ENCODE results near the gene PDE5A. TPM values are rescaled to one million over a fixed set of nuclear protein-coding genes. Genes with fewer than 3 reads are reported as not detected.

PDE5A gene
- total and polyA plus RNA-seq, 2 donors (not counting 3 experiments of a cell fraction or from before 2014, with no cell fraction given): 0.73 to 2.3 TPM

DNA sequence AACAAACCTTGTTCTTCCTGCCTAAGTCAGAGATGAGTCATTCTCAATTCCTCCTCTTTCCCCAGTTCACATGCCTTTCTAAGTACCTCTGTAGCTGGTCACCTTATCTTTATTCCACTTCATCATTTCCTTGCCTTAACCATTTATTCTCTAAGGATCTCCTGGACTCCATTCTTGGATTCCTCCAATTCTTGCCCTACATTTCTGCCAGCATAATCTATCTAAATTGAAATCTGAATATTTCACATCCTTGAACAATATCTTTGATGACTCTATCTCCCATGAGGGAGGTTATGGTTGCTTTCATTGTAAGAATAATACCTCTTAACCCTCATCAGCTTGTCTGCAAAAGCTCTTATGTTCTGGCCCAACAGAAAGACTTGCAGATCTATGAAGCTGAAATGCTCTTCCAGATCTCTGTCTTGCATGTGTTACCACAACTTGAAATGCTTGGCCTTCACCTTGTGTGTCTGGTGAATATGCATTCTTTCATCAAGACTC is 28.6 kb upstream of the PDE5A start:
- dilution Hi-C loops (cut with MboI; ENCODE audit: extremely low pct_ligation_motif_present, low sequenced_read_pairs): no loop called here
- H4K20me1 ChIP-seq (replicated peaks; ENCODE audit: control insufficient read depth, extremely low read depth, insufficient read depth, low read length): no peaks in the 10 kb centered on the region
- H3K9me1 ChIP-seq (replicated peaks; ENCODE audit: control insufficient read depth, extremely low read depth, insufficient read depth, low read length): no peaks in the 10 kb centered on the region
- no peaks in the 10 kb centered on the region for H3K79me2 ChIP-seq (ENCODE audit: control insufficient read depth, insufficient read depth, low read length)
- DNase-seq (ENCODE audit: low read depth, low spot score): peak; percentile 47
- no TSS peak for BruUV-seq (replicated peaks)
- H3K9ac ChIP-seq (replicated peaks; ENCODE audit: extremely low read depth, insufficient read depth, low read length): no peak overlapping the region
- H3K4me1 ChIP-seq (ENCODE audit: control insufficient read depth, extremely low read depth, insufficient read depth, low read length): peaks cover 19% of the 10 kb centered on the region
- FAIRE-seq: no peak
- H3K4me3 ChIP-seq (replicated peaks in 1 of 3; ENCODE audit: insufficient read depth in 1 of 3, low read depth in 1 of 3, low read length in 3 of 3): no peak overlapping the region
- H3K4me2 ChIP-seq (ENCODE audit: insufficient read depth, low read length): no peak overlapping the region
- TF ChIP-seq POLR2A (IDR thresholded peaks at IDR 0.05; ENCODE audit: low read depth, low read length): no peak
- TF ChIP-seq, protein P1, sequence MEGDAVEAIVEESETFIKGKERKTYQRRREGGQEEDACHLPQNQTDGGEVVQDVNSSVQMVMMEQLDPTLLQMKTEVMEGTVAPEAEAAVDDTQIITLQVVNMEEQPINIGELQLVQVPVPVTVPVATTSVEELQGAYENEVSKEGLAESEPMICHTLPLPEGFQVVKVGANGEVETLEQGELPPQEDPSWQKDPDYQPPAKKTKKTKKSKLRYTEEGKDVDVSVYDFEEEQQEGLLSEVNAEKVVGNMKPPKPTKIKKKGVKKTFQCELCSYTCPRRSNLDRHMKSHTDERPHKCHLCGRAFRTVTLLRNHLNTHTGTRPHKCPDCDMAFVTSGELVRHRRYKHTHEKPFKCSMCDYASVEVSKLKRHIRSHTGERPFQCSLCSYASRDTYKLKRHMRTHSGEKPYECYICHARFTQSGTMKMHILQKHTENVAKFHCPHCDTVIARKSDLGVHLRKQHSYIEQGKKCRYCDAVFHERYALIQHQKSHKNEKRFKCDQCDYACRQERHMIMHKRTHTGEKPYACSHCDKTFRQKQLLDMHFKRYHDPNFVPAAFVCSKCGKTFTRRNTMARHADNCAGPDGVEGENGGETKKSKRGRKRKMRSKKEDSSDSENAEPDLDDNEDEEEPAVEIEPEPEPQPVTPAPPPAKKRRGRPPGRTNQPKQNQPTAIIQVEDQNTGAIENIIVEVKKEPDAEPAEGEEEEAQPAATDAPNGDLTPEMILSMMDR (IDR thresholded peaks at IDR 0.05; ENCODE audit: extremely low read depth in 1 of 2, insufficient read depth in 1 of 2, low read depth in 1 of 2, low read length in 2 of 2): no peak
- TF ChIP-seq, protein P2, sequence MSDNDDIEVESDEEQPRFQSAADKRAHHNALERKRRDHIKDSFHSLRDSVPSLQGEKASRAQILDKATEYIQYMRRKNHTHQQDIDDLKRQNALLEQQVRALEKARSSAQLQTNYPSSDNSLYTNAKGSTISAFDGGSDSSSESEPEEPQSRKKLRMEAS (IDR thresholded peaks at IDR 0.05; ENCODE audit: insufficient read depth, insufficient read length): no peak
- TF ChIP-seq EZH2 (IDR thresholded peaks at IDR 0.05; ENCODE audit: borderline replicate concordance, low read depth, low read length, severe bottlenecking): no peak
- TF ChIP-seq FOS (IDR thresholded peaks at IDR 0.05; ENCODE audit: borderline replicate concordance, insufficient read depth, low read length): peak; percentile 62
- TF ChIP-seq GATA2 (IDR thresholded peaks at IDR 0.05; ENCODE audit: insufficient read depth, insufficient read length, low read depth, low read length): peak; percentile 40
- TF ChIP-seq JUN (IDR thresholded peaks at IDR 0.05; ENCODE audit: borderline replicate concordance, insufficient read depth, insufficient read length, low read depth): no peak
- no peak for TF ChIP-seq MYC (IDR thresholded peaks at IDR 0.05; ENCODE audit: low read depth, low read length)
- TF ChIP-seq POLR2AphosphoS5 (IDR thresholded peaks at IDR 0.05; ENCODE audit: insufficient read depth, low read depth, low read length): no peak
- CTCF ChIA-PET: interaction anchor here (1.1 to 6.8 kb wide), 3 partner anchors 12 to 98 kb away, joined by 3 to 49 read pairs (median 4); partner anchors contain the start of gene PDE5A
- H3K27me3 ChIP-seq (ENCODE audit: control insufficient read depth in 2 of 2, insufficient read depth in 2 of 2, low read length in 2 of 2): no peaks in the 10 kb centered on the region
- intact Hi-C loops (cut with micrococcal nuclease): loop anchor here (5.0 kb wide), 1 partner anchor 70 kb away; no protein-coding TSS in a partner anchor
- no peak overlapping the region for H2AFZ ChIP-seq (ENCODE audit: low read depth, low read length)
- POLR2A ChIA-PET: no interaction called here
- H3K27ac ChIP-seq (ENCODE audit: insufficient read depth, low read depth, low read length): no peak overlapping the region
- H3K36me3 ChIP-seq (ENCODE audit: control insufficient read depth in 2 of 2, extremely low read depth in 1 of 2, insufficient read depth in 2 of 2, low read length in 2 of 2): no peaks in the 10 kb centered on the region
- no peaks in the 10 kb centered on the region for H3K9me3 ChIP-seq (replicated peaks; ENCODE audit: control insufficient read depth, insufficient read depth, low read length)
